Myometrial cell (primary cell): Measurements from ENCODE around the gene MME. TPM values are rescaled to one million over a fixed set of nuclear protein-coding genes. Genes with fewer than 3 reads are reported as not detected.

Source experiments
- total RNA-seq: library from RNA; depleted of rRNA; stranded (reverse); fragments of >200 nt; gene quantifications from 2 replicates; pipeline ENCODE4 v1.2.3, GENCODE V29; 2015

Gene MME
- total RNA-seq = 431 and 481 TPM in 2 replicates

DNA sequence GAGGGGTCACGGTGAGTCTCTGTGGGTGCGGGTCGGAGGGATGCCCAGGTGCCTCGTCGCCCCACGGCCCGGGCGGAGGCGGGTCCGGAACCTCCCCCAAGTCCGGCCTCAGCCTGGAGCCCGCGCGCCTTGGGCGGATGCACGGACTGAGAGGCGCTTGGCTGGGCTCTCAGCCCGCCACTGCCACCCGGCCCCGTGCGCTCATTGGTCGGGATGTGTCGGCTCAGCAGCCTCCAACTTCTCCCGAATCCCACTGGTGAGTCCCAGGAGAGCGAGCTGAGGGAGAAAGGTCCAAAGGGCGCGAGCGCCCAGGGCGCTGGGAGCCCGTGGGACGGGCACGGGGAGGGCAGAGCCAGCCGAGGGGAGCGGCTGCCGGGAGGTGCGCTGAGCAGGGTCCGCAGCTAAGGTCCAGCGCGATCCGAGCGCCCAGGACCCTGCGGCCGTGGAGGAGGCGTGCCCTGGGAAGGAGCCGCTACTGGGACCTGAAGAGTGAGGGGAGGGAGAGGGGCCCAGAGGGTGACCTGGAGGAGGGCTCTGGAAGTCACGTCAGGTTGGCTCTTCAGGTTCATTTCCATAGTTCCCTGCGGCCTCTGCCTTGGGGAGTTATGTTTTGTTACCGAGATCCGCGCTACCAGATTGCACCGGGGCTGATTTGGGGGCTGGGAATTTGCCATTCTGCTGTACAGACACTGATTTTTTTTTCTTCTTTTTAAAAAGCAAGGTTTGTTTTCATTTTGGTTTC, at the start of gene MME:
TSS of gene MME (plus strand) at position 574 of the 742 bp plus-strand sequence. CDS start 3,849 bp downstream, outside the sequence.

Other genes starting within 250 kb of the MME start
- gene STRIT1, start 213.4 kb downstream of the MME start, total RNA-seq = not detected in 2 replicates